Left hindlimb (tissue), 1 donor: Measurements from ENCODE around the gene PCGF3.
A peak's percentile ranks its signal among the peaks of the same experiment; 100 is the strongest.
"Not testable (repeated sequence)": the region's sequence is repeated elsewhere in the genome, so short reads cannot be mapped to it uniquely, and the experiment has no call there.

Source experiments
- DNase-seq: peaks from one replicate; pipeline ENCODE4 v3.0.0-alpha.2; 2018

Gene PCGF3

GRCh38 chr4:704198-704891, 1.3 kb upstream of the PCGF3 start:
- no peak for DNase-seq

GRCh38 chr4:704971-705277, 708 bp upstream of the PCGF3 start:
- DNase-seq: no peak

- DNase-seq: not testable (repeated sequence)
Observed at GRCh38 chr4:706083-706633, 526 bp downstream of the PCGF3 start.

GRCh38 chr4:706834-707598, 1.4 kb downstream of the PCGF3 start:
- no peak for DNase-seq

GRCh38 chr4:707929-708630, 2.4 kb downstream of the PCGF3 start:
- peak; percentile 28 for DNase-seq

GRCh38 chr4:708631-708933, 3.0 kb downstream of the PCGF3 start:
- no peak for DNase-seq

- no peak for DNase-seq
Observed at GRCh38 chr4:709348-709747, 3.7 kb downstream of the PCGF3 start.

- DNase-seq: no peak
Observed at GRCh38 chr4:710116-710515, 4.5 kb downstream of the PCGF3 start.

- DNase-seq: no peak
Observed at GRCh38 chr4:710916-711315, 5.3 kb downstream of the PCGF3 start.

GRCh38 chr4:712093-712492, 6.5 kb downstream of the PCGF3 start:
- no peak for DNase-seq

- DNase-seq: no peak
Observed at GRCh38 chr4:712916-713632, 7.4 kb downstream of the PCGF3 start.

- DNase-seq: no peak
Observed at GRCh38 chr4:714087-714486, 8.5 kb downstream of the PCGF3 start.

- DNase-seq: no peak
Observed at GRCh38 chr4:717601-718320, 12.1 kb downstream of the PCGF3 start.

GRCh38 chr4:718460-718859, 12.8 kb downstream of the PCGF3 start:
- DNase-seq: no peak

GRCh38 chr4:720111-720860, 14.7 kb downstream of the PCGF3 start:
- DNase-seq: no peak

- no peak for DNase-seq
Observed at GRCh38 chr4:721261-722168, 15.9 kb downstream of the PCGF3 start.

GRCh38 chr4:722169-722725, 16.6 kb downstream of the PCGF3 start:
- no peak for DNase-seq

- no peak for DNase-seq
Observed at GRCh38 chr4:722851-723360, 17.3 kb downstream of the PCGF3 start.

GRCh38 chr4:723751-724530, 18.3 kb downstream of the PCGF3 start:
- DNase-seq: peak; percentile 62
